SK-N-MC (cell line): ENCODE measurements around the gene LRRFIP2.

Experiments
- EZH2 ChIP-seq: fragments of 200-600 bp; sonication (generic); IDR thresholded peaks from one replicate; pipeline ENCODE4 v1.6.1; 2017; ENCODE audit warnings: antibody characterized with exemption
- FOXP2 ChIP-seq: optimal IDR thresholded peaks from 2 replicates; pipeline ENCODE3; 2011; ENCODE audit warnings: mild to moderate bottlenecking, moderate library complexity; ENCODE audit not compliant: insufficient read depth; ENCODE audit errors: extremely low read length, control extremely low read depth
- POLR2AphosphoS5 ChIP-seq: IDR thresholded peaks from 2 replicates; pipeline ENCODE4 v1.6.1; 2012; ENCODE audit warnings: mild to moderate bottlenecking, low read depth, low read length, borderline replicate concordance

GRCh38 chr3:37056826-37057225 lies 117.6 kb downstream of the LRRFIP2 start:
- TF ChIP-seq EZH2 (no peak), POLR2AphosphoS5 (no peak), FOXP2 (no peak)
